GM18909 (cell line): ENCODE results near the gene R3HDM2.
"Not testable (repeated sequence)": the region's sequence is repeated elsewhere in the genome, so short reads cannot be mapped to it uniquely, and the experiment has no call there.

Experiments
- ATAC-seq: cut with Tn5 transposase; IDR thresholded peaks from one replicate; pipeline ENCODE4 v1.9.1; 2021; ENCODE audit warnings: mild to moderate bottlenecking; ENCODE audit not compliant: unreplicated experiment, poor library complexity

The R3HDM2 gene

GRCh38 chr12:57430112-57430930 lies 522 bp downstream of the R3HDM2 start:
- peak; percentile 59 for ATAC-seq

GRCh38 chr12:57429473-57430111 lies 1.3 kb downstream of the R3HDM2 start:
- ATAC-seq = no peak

- ATAC-seq = no peak
Observed at GRCh38 chr12:57428965-57429364, 1.9 kb downstream of the R3HDM2 start.

GRCh38 chr12:57426948-57427347 lies 3.9 kb downstream of the R3HDM2 start:
- ATAC-seq = not testable (repeated sequence)

DNA sequence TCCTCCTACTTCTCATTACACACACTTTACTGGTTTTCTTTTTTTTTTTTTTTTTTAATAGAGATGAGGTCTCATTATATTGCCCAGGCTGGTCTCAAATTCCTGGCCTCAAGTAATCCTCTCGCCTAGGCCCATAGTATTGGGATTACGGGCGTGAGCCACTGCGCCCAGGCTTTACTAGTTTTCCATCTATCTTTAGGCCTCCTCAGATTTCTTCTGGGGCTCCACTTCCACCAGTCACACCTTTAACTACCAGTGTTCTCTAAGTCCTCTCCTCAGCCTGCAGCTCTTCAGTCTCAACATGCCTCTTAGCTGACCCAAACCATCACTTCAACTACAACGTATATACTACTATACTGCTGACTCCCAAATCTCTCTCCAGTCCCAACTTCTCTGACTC lies 10.4 kb downstream of the R3HDM2 start:
- ATAC-seq = no peak

GRCh38 chr12:57419495-57419894 lies 11.3 kb downstream of the R3HDM2 start:
- no peak for ATAC-seq

- no peak for ATAC-seq
Observed at GRCh38 chr12:57418255-57418654, 12.6 kb downstream of the R3HDM2 start.

- ATAC-seq = no peak
Observed at GRCh38 chr12:57416039-57416996, 14.5 kb downstream of the R3HDM2 start.

DNA sequence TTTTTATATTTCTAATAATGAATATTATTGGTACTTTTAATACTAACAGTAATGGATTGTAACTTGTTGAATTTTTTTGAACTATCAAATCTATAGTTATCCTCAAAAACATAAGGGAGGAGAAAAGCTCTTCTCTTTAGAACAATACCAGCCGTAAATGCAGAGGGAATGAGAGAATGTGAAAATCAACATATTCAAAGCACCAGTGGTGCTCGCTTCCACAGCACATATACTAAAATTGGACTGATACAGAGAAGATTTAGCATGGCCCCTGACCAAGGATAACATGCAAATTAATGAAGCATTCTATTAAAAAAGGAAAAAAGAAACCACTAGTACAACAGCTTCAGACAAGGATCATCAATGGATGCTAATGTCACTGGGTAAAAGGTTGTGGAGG lies 15.8 kb downstream of the R3HDM2 start:
- no peak for ATAC-seq

DNA sequence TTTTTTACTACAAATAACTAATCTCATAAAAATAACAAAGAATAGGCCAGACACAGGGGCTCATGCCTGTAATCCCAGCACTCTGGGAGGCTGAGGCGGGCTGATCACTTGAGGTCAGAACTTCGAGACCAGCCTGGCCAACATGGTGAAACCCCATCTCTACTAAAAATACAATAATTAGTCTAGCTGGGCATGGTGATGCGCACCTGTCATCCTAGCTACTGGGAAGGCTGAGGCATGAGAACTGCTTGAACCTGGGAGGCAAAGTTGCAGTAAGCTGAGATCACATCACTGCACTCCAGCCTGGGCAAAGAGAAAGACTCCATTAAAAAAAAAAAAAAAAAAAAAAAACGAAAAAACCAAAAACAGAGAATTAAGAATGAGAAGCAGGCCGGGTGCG lies 16.7 kb downstream of the R3HDM2 start:
- ATAC-seq = not testable (repeated sequence)

DNA sequence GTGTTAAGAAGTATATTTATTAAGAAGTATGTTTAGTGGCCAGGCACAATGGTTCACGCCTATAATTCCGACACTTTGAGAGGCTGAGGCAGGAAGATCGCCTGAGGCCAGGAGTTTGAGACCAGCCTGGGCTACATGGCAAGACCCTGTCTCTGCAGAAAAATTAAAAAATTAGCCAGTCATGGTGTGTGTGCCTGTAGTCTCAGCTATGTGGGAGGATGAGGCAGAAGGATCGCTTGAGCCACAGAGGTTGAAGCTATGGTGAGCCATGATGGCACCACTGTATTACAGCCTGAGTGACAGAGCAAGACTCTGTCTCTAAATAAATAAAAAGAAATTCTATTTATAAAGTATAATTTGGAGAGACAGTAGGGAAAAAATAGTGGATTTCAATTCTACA lies 20.3 kb downstream of the R3HDM2 start:
- no peak for ATAC-seq

DNA sequence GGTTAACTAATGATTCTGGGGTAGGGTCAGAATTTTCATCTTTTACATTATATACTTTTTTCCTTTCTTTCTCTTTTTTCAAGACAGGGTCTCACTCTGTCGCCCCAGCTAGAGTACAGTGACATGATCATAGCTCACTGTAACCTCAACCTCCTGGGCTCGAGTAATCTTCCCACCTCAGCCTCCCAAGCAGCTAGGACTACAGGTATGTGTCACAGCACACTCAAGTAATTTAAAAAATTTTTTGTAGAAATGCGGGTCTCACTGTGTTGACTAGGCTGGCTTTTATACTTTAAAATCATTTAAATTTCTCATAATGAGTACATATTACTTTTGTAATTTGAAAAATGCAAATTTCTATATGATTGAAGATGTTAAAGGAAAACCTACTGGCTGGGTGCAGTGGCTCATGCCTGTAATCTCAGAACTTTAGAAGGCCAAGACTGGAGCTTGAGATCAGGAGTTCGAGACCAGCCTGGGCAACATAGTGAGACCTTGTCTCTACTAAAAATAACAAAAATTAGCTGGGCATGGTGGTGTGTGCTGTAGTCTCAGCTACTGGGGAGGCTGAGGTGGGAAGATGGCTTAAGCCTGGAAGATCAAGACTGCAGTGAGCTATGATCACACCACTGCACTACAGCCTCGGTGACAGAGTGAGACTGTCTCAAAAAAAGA lies 25.7 kb downstream of the R3HDM2 start:
- no peak for ATAC-seq

- ATAC-seq = not testable (repeated sequence)
Observed at GRCh38 chr12:57402156-57402555, 28.7 kb downstream of the R3HDM2 start.

GRCh38 chr12:57401165-57401564 lies 29.7 kb downstream of the R3HDM2 start:
- ATAC-seq = no peak

- not testable (repeated sequence) for ATAC-seq
Observed at GRCh38 chr12:57399718-57400463, 31.0 kb downstream of the R3HDM2 start.

DNA sequence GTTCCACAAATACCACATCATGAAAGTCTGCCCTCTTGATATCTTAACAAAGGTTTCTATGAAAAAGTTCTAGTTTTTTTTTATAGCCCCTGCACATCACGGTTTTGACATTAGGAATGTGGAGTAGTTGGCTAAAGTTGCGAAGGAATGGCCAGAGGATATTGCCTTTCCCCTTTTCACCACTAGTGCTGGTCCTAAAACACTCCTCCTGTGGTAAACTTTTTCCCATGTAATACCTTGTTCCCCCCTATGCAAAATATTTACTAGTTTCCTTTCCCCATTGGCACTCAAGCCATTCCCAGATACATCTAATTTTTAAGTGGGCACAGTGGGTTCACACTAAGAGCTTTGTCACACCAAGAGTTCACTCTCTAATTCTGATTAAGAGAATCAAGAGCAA lies 33.4 kb downstream of the R3HDM2 start:
- ATAC-seq = no peak

GRCh38 chr12:57395121-57395520 lies 35.7 kb downstream of the R3HDM2 start:
- ATAC-seq = no peak

DNA sequence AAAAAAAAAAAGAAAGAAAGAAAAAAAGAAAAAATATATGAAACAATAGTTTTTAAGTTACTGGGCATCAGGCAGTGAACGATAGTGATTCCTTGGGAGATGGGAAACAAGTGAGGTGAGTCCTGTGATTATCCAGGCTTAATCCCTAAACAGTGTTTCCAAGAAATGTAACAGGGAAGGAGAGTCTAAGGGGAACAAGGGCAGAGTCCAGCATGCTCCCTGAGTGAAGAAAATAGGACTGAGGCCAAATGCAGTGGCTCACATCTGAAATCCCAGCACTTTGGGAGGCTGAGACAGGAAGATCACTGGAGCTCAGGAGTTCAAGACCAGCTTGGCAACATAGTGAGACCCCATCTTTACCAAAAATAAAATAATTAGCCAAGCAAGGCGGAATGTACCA lies 40.7 kb downstream of the R3HDM2 start:
- ATAC-seq = no peak

DNA sequence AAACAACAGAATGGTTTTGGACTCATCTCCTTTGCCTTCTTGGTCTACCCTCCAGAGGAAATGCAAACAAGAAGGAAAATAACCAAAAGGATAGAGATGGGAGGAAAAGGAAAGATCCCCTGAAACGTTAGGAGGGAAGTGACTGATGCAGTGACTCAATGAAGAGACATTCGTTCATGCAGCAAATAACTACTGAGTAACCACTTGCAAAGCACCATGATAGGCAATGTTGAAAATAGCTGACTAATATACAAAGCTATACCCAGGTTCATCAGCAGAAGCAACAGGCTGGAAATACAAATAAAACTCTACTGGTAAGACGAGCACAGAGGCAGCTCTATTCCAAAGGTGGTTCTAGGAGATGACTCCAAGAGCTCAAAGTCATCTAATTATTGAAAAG lies 41.8 kb downstream of the R3HDM2 start:
- ATAC-seq = no peak

GRCh38 chr12:57388425-57388824 lies 42.4 kb downstream of the R3HDM2 start:
- no peak for ATAC-seq
